GM23248 (cell line): ENCODE data around the gene GABPB2.

Experiments
- EZH2 ChIP-seq: fragments of 200-600 bp; sonication (generic); IDR thresholded peaks from 2 replicates; pipeline ENCODE4 v1.6.1; 2018; ENCODE audit warnings: antibody characterized with exemption, mild to moderate bottlenecking; ENCODE audit not compliant: insufficient read depth, poor library complexity, severe bottlenecking
- EZH2phosphoT487 ChIP-seq: fragments of 200-600 bp; sonication (generic); IDR thresholded peaks from 2 replicates; pipeline ENCODE4 v1.6.1; 2018; ENCODE audit warnings: antibody characterized with exemption, moderate library complexity, mild to moderate bottlenecking, low read depth; ENCODE audit not compliant: insufficient read depth

GRCh38 chr1:151054971-151055547, 15.5 kb upstream of the GABPB2 start:
- TF ChIP-seq EZH2phosphoT487 (no peak), EZH2 (no peak)
